GM23248 (cell line): ENCODE results near the gene SEPTIN12. TPM values are rescaled to one million over a fixed set of nuclear protein-coding genes. Genes with fewer than 3 reads are reported as not detected.

Source experiments
- DNase-seq: peaks from one replicate; pipeline ENCODE4 v3.0.0-alpha.2; 2015
- H2AFZ ChIP-seq: fragments of 200-600 bp; sonication (generic); 2 replicates; pipeline ENCODE4 v1.6.1; 2016; ENCODE audit warnings: antibody characterized with exemption
- H3F3A ChIP-seq: fragments of 200-600 bp; sonication (generic); 2 replicates; pipeline ENCODE4 v1.6.1; 2016; ENCODE audit warnings: mild to moderate bottlenecking, antibody characterized with exemption, mixed run types; ENCODE audit not compliant: insufficient read depth
- H3K27ac ChIP-seq: fragments of 200-600 bp; sonication (generic); 2 replicates; pipeline ENCODE4 v1.5.1; 2016; ENCODE audit warnings: mild to moderate bottlenecking
- H3K27me3 ChIP-seq: fragments of 200-600 bp; sonication (generic); replicated peaks from 2 replicates; pipeline ENCODE4 v1.6.1; 2016; ENCODE audit warnings: mild to moderate bottlenecking; ENCODE audit not compliant: insufficient read depth
- H3K36me3 ChIP-seq: fragments of 200-600 bp; sonication (generic); 2 replicates; pipeline ENCODE4 v1.6.1; 2016; ENCODE audit warnings: low read depth, mild to moderate bottlenecking
- H3K4me1 ChIP-seq: fragments of 200-600 bp; sonication (generic); 2 replicates; pipeline ENCODE4 v1.6.1; 2016; ENCODE audit warnings: mild to moderate bottlenecking; ENCODE audit not compliant: insufficient read depth
- H3K4me2 ChIP-seq: fragments of 200-600 bp; sonication (generic); one replicate; pipeline ENCODE4 v1.6.1; 2016; ENCODE audit warnings: mild to moderate bottlenecking; ENCODE audit not compliant: unreplicated experiment
- H3K4me3 ChIP-seq: fragments of 200-600 bp; sonication (generic); 2 replicates; pipeline ENCODE4 v1.5.1; 2016; ENCODE audit warnings: mild to moderate bottlenecking
- H3K79me2 ChIP-seq: fragments of 200-600 bp; sonication (generic); 2 replicates; pipeline ENCODE4 v1.6.1; 2016; ENCODE audit warnings: mild to moderate bottlenecking; ENCODE audit not compliant: insufficient read depth
- H3K9ac ChIP-seq: fragments of 200-600 bp; sonication (generic); 2 replicates; pipeline ENCODE4 v1.6.1; 2016; ENCODE audit warnings: mild to moderate bottlenecking
- H3K9me2 ChIP-seq: fragments of 200-600 bp; sonication (generic); 2 replicates; pipeline ENCODE4 v1.6.1; 2016; ENCODE audit warnings: mixed run types, mild to moderate bottlenecking, moderate library complexity; ENCODE audit not compliant: insufficient read depth
- H3K9me3 ChIP-seq: fragments of 200-600 bp; sonication (generic); one replicate; pipeline ENCODE4 v1.6.1; 2017; ENCODE audit warnings: low read depth
- H4K20me1 ChIP-seq: fragments of 200-600 bp; sonication (generic); 2 replicates; pipeline ENCODE4 v1.6.0; 2016; ENCODE audit not compliant: insufficient read depth
- EZH2 ChIP-seq: fragments of 200-600 bp; sonication (generic); IDR thresholded peaks from 2 replicates; pipeline ENCODE4 v1.6.1; 2018; ENCODE audit warnings: antibody characterized with exemption, mild to moderate bottlenecking; ENCODE audit not compliant: insufficient read depth, poor library complexity, severe bottlenecking
- EZH2phosphoT487 ChIP-seq: fragments of 200-600 bp; sonication (generic); IDR thresholded peaks from 2 replicates; pipeline ENCODE4 v1.6.1; 2018; ENCODE audit warnings: antibody characterized with exemption, moderate library complexity, mild to moderate bottlenecking, low read depth; ENCODE audit not compliant: insufficient read depth
- WGBS, 2 experiments: methylation state at CpG; one replicate each; pipeline ENCODE4 v1.1.6; 2015 to 2017; ENCODE audit warnings: low lambda C conversion rate in 2 of 2, low coverage in 1 of 2; ENCODE audit errors: missing lambda C conversion rate in 2 of 2; 5-methylcytosine and 5-hydroxymethylcytosine counted together
- in situ Hi-C: fragments of 300-500 bp; cut with MboI; formaldehyde crosslinking; loops from 2 replicates; pipeline ENCODE4 v1.15.0; 2020
- polyA plus RNA-seq: library from polyadenylated mRNA; unstranded; fragments of >200 nt; fragmentation: Nextera tagmentation; extraction: Ambion mirVana; gene quantifications from 2 replicates; pipeline ENCODE4 v1.2.1, GENCODE V29; 2016
- total RNA-seq: library from RNA; depleted of rRNA; stranded (reverse); fragments of >200 nt; shearing (Covaris generic); gene quantifications from 2 replicates; pipeline ENCODE4 v1.2.3, GENCODE V29; 2014

SEPTIN12 gene
- total and polyA plus RNA-seq, 2 experiments from 2014 or later: not detected

GRCh38 chr16:4790261-4790660, 2.1 kb upstream of the SEPTIN12 start:
- no peak for DNase-seq
- H3K9me3 ChIP-seq: no peaks in the 10 kb centered on the region
- H3K4me2 ChIP-seq: no peak overlapping the region
- no peaks in the 10 kb centered on the region for H3K79me2 ChIP-seq
- in situ Hi-C loops: no loop called here
- no peak overlapping the region for H3K27ac ChIP-seq
- no peak overlapping the region for H2AFZ ChIP-seq
- H3K9ac ChIP-seq: no peak overlapping the region
- H3K36me3 ChIP-seq: no peaks in the 10 kb centered on the region
- H3K4me1 ChIP-seq: no peaks in the 10 kb centered on the region
- TF ChIP-seq EZH2 (no peak), EZH2phosphoT487 (no peak)
- no peaks in the 10 kb centered on the region for H4K20me1 ChIP-seq
- H3K4me3 ChIP-seq: no peak overlapping the region
- no peaks in the 10 kb centered on the region for H3K9me2 ChIP-seq
- no peaks in the 10 kb centered on the region for H3F3A ChIP-seq
- WGBS, 2 experiments: 87 to 88% methylated on average over 10 of the region's 10 CpGs
- H3K27me3 ChIP-seq: no peaks in the 10 kb centered on the region

- Histone ChIP-seq H3K4me2 (no peak overlapping the region), H4K20me1 (no peaks in the 10 kb centered on the region), H2AFZ (no peak overlapping the region), H3K27ac (no peak overlapping the region), H3K36me3 (no peaks in the 10 kb centered on the region), H3K4me3 (no peak overlapping the region), H3K4me1 (no peaks in the 10 kb centered on the region), H3K79me2 (no peaks in the 10 kb centered on the region), H3K9ac (no peak overlapping the region), H3K9me2 (no peaks in the 10 kb centered on the region), H3F3A (no peaks in the 10 kb centered on the region), H3K9me3 (no peaks in the 10 kb centered on the region), H3K27me3 (no peaks in the 10 kb centered on the region)
- no peak for DNase-seq
- TF ChIP-seq EZH2phosphoT487 (no peak), EZH2 (no peak)
- WGBS, 2 experiments: 93 to 96% methylated on average over 7 of the region's 7 CpGs
- in situ Hi-C loops: no loop called here
Measured at GRCh38 chr16:4788910-4789309, 765 bp upstream of the SEPTIN12 start.

GRCh38 chr16:4788489-4788889, 344 bp upstream of the SEPTIN12 start:
- H2AFZ ChIP-seq: no peak overlapping the region
- no peaks in the 10 kb centered on the region for H3F3A ChIP-seq
- no peak overlapping the region for H3K9ac ChIP-seq
- H3K36me3 ChIP-seq: no peaks in the 10 kb centered on the region
- H3K27ac ChIP-seq: no peak overlapping the region
- in situ Hi-C loops: no loop called here
- no peak overlapping the region for H3K4me3 ChIP-seq
- no peaks in the 10 kb centered on the region for H3K4me1 ChIP-seq
- H4K20me1 ChIP-seq: no peaks in the 10 kb centered on the region
- 65 to 66% methylated on average over 9 of the region's 9 CpGs for WGBS, 2 experiments
- DNase-seq: no peak
- H3K9me3 ChIP-seq: no peaks in the 10 kb centered on the region
- no peaks in the 10 kb centered on the region for H3K9me2 ChIP-seq
- TF ChIP-seq EZH2 (no peak), EZH2phosphoT487 (no peak)
- no peaks in the 10 kb centered on the region for H3K27me3 ChIP-seq
- H3K79me2 ChIP-seq: no peaks in the 10 kb centered on the region
- no peak overlapping the region for H3K4me2 ChIP-seq

- Histone ChIP-seq H2AFZ (no peak overlapping the region), H3K4me1 (no peaks in the 10 kb centered on the region), H3K27me3 (no peaks in the 10 kb centered on the region), H4K20me1 (no peaks in the 10 kb centered on the region), H3K36me3 (no peaks in the 10 kb centered on the region), H3K4me2 (no peak overlapping the region), H3F3A (no peaks in the 10 kb centered on the region), H3K79me2 (no peaks in the 10 kb centered on the region), H3K9ac (no peak overlapping the region), H3K9me2 (no peaks in the 10 kb centered on the region), H3K27ac (no peak overlapping the region), H3K4me3 (no peak overlapping the region), H3K9me3 (no peaks in the 10 kb centered on the region)
- 92 to 93% methylated on average over 8 of the region's 8 CpGs for WGBS, 2 experiments
- no peak for DNase-seq
- TF ChIP-seq EZH2 (no peak), EZH2phosphoT487 (no peak)
- in situ Hi-C loops: no loop called here
Measured at GRCh38 chr16:4787068-4787467, 1.1 kb downstream of the SEPTIN12 start.
